ENCODE results near the gene MFNG.
A peak's percentile ranks its signal among the peaks of the same experiment; 100 is the strongest.

The MFNG gene

DNA sequence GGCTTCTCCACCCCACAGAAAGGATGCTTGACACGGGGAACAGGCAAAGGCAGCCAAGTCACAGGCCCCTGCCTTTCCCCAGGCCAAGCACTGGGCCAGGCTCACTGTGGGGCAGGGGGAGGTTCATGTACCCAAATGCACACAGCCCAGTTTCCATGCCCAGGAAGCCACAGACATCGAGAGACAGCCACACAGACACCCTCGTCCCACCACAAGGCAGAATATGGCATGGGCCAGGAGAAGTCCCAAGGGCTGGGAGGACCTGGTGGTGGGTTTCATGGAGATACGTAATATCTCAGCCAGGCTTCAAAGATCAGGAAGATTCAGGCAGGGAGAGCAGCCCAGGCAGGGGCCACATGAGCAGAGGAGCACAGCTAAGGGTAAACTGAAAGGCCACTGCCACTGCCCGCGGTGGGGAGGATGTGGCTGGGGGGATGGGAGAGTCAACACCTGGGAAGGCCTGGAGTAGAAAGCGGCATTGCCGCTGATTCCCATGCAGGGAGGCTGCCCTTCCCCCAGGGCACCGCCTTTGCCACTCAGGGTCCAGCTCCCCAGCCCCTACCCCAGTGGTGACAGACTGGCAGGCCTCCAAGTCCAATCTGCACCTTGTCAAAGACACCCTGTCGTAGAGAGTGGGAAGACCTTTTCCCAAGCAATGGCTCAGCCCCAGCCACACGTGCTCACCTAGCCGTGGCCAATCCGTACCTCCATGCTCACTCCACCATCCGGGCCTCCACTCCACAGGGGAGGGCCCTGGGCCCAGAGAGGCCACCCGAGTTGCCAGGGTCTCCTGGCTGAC is 2.4 kb upstream of the MFNG start:
- no peak overlapping the region for H3K4me3 ChIP-seq (ENCODE audit: low read length)
- peaks cover 3% of the 10 kb centered on the region for H3K27me3 ChIP-seq (ENCODE audit: control insufficient read depth, insufficient read depth, low read length)
- no peaks in the 10 kb centered on the region for H3K36me3 ChIP-seq (ENCODE audit: control insufficient read depth, insufficient read depth, low read length)
- no peaks in the 10 kb centered on the region for H3K9me3 ChIP-seq (ENCODE audit: control insufficient read depth, low read length)
- peaks cover 28% of the 10 kb centered on the region for H3K4me1 ChIP-seq (ENCODE audit: control insufficient read depth, insufficient read depth, low read length)
- H3K9ac ChIP-seq (ENCODE audit: low read length), result no peak overlapping the region

DNA sequence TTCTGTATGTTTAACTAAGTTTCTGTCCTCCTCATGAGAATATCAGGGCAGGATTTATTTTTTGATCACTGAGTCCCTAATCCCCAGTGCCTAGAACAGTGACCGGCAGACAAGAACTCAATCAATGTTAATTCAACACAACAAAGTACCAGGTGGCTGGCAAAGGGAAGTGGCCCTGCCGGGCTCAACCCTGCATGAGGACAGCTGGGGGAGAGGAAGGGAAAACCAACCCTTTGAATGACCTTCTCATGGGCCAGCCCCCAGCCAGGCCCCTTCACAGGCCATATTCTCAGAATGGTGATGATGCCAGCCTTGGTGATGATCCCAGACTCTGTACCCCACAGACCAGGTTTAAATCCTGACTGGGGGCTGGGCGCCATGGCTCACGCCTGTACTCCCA is 1.4 kb upstream of the MFNG start:
- Histone ChIP-seq H3K9ac (ENCODE audit: low read length) (no peak overlapping the region), H3K4me3 (ENCODE audit: low read length) (no peak overlapping the region), H3K4me1 (ENCODE audit: control insufficient read depth, insufficient read depth, low read length) (peaks cover 35% of the 10 kb centered on the region), H3K9me3 (ENCODE audit: control insufficient read depth, low read length) (no peaks in the 10 kb centered on the region), H3K36me3 (ENCODE audit: control insufficient read depth, insufficient read depth, low read length) (no peaks in the 10 kb centered on the region), H3K27me3 (ENCODE audit: control insufficient read depth, insufficient read depth, low read length) (peaks cover 7% of the 10 kb centered on the region)

DNA sequence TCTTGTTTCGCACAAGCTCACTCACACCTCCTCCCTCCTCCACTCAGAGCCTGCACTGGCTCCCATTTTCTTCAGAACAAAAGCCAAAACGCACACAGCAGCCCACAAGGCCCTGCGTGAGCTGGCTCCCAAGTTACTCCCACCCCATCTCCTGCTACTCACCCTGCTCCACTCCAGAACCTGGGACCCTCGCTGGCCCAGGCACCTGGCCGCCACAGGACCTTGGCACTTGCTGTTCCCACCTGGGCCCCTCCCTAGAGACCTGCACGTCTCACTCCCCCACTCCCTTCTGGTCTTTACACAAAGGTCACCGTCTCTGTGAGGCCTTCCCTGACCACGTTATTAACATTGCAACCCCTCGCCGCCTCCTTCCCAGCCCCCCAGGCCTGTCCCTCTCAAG is 945 bp upstream of the MFNG start:
- H3K4me1 ChIP-seq (ENCODE audit: control insufficient read depth, insufficient read depth, low read length), result peaks cover 35% of the 10 kb centered on the region
- H3K36me3 ChIP-seq (ENCODE audit: control insufficient read depth, insufficient read depth, low read length), result no peaks in the 10 kb centered on the region
- H3K9ac ChIP-seq (ENCODE audit: low read length), result peak overlapping the region; percentile 17
- no peaks in the 10 kb centered on the region for H3K9me3 ChIP-seq (ENCODE audit: control insufficient read depth, low read length)
- no peak overlapping the region for H3K4me3 ChIP-seq (ENCODE audit: low read length)
- H3K27me3 ChIP-seq (ENCODE audit: control insufficient read depth, insufficient read depth, low read length), result peaks cover 10% of the 10 kb centered on the region

DNA sequence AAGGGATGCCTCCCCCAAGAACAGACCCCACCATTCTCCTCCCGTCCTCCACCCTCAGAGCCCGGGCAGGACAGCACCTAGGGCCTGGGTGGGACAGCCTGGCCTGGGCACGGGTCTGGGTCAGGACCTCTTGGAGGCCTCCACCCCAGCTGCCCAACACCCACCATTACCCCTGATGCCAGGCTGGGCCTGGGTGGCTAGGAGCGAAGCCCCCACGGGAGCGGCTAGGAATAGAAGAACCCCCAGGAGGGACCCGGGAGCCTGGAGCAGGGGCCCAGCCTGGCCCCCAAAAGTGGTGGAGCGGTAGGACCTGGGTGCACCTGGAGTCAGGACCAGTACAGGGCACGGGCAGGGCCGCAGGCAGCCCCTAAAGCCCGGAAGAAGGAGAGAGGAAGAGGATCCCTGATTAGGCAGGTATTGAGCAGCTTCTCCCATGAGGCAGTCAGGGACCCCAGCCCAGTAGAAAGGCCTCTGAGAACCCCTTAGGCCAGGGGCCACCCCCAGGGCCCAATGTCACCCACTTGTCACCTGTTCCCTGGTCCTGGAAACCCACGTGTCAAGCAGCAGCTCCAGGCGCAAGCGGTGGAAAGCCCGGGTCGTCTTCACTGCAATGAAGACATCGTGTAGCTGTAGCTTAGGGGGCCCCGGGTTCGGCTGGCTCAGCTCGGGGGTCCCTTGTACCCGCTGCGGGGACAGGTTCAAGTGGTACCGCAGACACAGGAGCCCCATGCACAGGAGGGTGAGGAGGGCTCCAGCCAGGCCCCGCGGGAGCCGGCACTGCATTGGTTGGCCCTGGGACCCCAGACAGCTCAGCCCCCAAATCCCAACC is 575 bp downstream of the MFNG start:
- Histone ChIP-seq H3K9ac (ENCODE audit: low read length) (peak overlapping the region; percentile 61), H3K4me3 (ENCODE audit: low read length) (no peak overlapping the region), H3K36me3 (ENCODE audit: control insufficient read depth, insufficient read depth, low read length) (no peaks in the 10 kb centered on the region), H3K27me3 (ENCODE audit: control insufficient read depth, insufficient read depth, low read length) (peaks cover 13% of the 10 kb centered on the region), H3K4me1 (ENCODE audit: control insufficient read depth, insufficient read depth, low read length) (peaks cover 30% of the 10 kb centered on the region), H3K9me3 (ENCODE audit: control insufficient read depth, low read length) (no peaks in the 10 kb centered on the region)

DNA sequence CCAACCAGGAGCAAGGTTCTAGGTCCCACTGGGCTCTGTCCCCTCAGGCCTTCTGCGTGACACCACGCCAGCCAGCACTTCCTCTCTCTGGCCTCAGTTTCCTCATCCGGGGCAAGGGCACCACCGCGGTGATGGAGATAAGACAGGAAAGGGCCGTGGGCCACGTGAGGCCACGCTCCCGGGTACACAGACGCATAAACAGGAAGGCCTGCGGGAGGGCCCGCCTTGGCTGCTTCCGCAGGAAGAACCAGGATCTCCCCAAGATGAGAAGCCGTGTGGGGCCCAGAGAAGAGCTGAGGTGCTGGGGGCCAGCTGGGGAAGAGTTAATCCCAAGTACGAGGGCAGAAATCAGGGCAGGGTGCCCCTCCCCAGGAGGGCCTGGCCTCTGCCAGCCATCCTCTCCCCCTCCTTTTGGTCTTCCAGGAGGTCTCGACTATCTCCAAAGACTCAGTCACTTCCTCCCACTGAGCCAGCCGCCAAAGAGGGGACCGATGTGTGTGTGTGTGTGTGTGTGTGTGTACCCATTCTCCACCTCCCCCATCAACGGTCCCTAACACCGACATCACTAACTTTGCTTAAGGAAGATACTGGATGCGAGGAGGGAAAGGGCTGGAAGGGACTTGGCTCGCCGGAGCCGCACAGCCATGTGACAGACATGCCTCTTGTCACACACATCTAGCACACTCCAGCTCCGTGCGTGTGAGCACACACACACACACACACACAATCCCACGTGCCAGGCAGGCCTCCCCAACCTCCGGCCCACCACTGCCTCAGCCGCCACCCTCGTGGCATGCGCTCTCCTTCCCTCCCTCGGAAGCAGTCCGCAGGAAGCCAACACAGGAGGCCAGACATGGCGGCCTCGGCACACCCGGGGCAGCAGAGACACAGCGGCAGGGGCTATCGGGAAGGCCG is 1.4 kb downstream of the MFNG start:
- H3K9me3 ChIP-seq (ENCODE audit: control insufficient read depth, low read length), result no peaks in the 10 kb centered on the region
- no peak overlapping the region for H3K4me3 ChIP-seq (ENCODE audit: low read length)
- H3K27me3 ChIP-seq (ENCODE audit: control insufficient read depth, insufficient read depth, low read length), result peaks cover 18% of the 10 kb centered on the region
- peak overlapping the region; percentile 61 for H3K9ac ChIP-seq (ENCODE audit: low read length)
- H3K4me1 ChIP-seq (ENCODE audit: control insufficient read depth, insufficient read depth, low read length), result peaks cover 30% of the 10 kb centered on the region
- H3K36me3 ChIP-seq (ENCODE audit: control insufficient read depth, insufficient read depth, low read length), result no peaks in the 10 kb centered on the region

DNA sequence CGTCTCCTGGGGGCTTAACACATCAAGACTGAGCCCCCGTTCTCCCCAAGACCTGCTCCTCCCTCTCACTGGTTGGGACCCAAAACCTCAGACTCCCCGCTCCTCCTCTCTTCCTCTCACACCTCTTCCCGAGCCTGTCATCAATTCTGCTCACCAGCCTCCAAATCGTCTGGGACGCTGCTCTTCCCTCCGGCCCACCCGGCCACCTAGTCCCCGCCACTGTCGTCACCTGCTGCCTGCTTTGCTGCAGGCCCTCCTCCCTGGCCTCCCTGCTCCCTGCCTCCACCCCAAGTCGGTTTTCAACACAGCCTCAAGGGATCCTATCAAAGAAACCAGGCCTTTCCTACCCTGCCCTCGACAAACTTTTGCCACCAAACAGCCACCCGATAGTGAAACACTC is 3.1 kb downstream of the MFNG start:
- H3K9me3 ChIP-seq (ENCODE audit: control insufficient read depth, low read length), result no peaks in the 10 kb centered on the region
- peaks cover 18% of the 10 kb centered on the region for H3K27me3 ChIP-seq (ENCODE audit: control insufficient read depth, insufficient read depth, low read length)
- no peaks in the 10 kb centered on the region for H3K36me3 ChIP-seq (ENCODE audit: control insufficient read depth, insufficient read depth, low read length)
- no peak overlapping the region for H3K9ac ChIP-seq (ENCODE audit: low read length)
- peaks cover 30% of the 10 kb centered on the region for H3K4me1 ChIP-seq (ENCODE audit: control insufficient read depth, insufficient read depth, low read length)
- H3K4me3 ChIP-seq (ENCODE audit: low read length), result no peak overlapping the region

DNA sequence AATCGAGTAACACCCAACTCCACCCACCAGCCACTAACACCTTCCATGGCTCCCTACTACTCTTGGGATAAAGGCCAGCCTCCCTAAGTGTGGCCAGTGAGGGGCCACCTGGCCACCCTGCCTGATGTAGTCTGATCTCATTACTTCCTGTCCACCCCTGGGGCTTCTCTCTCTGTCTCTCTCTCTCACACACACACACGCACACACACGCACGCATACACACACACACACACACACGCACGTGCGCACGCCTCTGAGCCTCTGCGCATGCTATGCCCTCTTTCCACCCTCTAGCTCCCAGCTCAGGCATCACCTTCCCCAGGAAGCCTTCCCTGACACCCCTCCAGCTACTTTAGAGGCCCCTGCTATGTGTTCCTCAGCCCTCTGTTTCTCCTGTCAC is 3.9 kb downstream of the MFNG start:
- no peak overlapping the region for H3K9ac ChIP-seq (ENCODE audit: low read length)
- H3K36me3 ChIP-seq (ENCODE audit: control insufficient read depth, insufficient read depth, low read length), result no peaks in the 10 kb centered on the region
- H3K9me3 ChIP-seq (ENCODE audit: control insufficient read depth, low read length), result no peaks in the 10 kb centered on the region
- peaks cover 30% of the 10 kb centered on the region for H3K4me1 ChIP-seq (ENCODE audit: control insufficient read depth, insufficient read depth, low read length)
- peaks cover 18% of the 10 kb centered on the region for H3K27me3 ChIP-seq (ENCODE audit: control insufficient read depth, insufficient read depth, low read length)
- no peak overlapping the region for H3K4me3 ChIP-seq (ENCODE audit: low read length)

DNA sequence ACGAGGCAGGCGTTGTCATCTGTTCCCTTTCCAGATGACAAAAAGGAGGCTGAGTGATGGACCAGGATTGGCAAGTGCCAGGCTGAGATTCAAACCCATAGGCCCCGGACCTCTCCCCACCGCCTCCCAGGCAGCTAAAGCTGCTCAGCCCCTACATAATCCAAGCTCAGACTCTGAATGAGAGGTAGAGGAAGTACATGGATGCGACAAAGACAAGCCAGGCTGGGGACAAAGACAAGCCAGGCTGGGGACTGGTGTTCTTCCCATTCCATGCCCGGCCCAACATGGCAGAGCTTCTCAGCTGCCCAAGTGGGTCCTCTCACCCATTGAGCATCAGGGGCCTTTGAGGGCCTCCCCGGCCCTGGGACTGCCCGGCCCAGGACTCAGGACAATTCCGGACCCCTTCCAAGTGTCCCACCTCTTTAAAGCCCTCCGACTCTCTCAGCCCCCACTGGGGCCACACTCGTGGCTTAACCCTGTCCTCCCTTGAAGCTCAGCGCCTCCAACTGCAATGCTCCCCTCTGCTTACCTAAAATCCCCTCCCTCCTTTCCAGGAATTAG is 4.8 kb downstream of the MFNG start:
- Histone ChIP-seq H3K4me1 (ENCODE audit: control insufficient read depth, insufficient read depth, low read length) (peaks cover 23% of the 10 kb centered on the region), H3K9ac (ENCODE audit: low read length) (no peak overlapping the region), H3K27me3 (ENCODE audit: control insufficient read depth, insufficient read depth, low read length) (peaks cover 15% of the 10 kb centered on the region), H3K4me3 (ENCODE audit: low read length) (no peak overlapping the region), H3K36me3 (ENCODE audit: control insufficient read depth, insufficient read depth, low read length) (no peaks in the 10 kb centered on the region), H3K9me3 (ENCODE audit: control insufficient read depth, low read length) (no peaks in the 10 kb centered on the region)

DNA sequence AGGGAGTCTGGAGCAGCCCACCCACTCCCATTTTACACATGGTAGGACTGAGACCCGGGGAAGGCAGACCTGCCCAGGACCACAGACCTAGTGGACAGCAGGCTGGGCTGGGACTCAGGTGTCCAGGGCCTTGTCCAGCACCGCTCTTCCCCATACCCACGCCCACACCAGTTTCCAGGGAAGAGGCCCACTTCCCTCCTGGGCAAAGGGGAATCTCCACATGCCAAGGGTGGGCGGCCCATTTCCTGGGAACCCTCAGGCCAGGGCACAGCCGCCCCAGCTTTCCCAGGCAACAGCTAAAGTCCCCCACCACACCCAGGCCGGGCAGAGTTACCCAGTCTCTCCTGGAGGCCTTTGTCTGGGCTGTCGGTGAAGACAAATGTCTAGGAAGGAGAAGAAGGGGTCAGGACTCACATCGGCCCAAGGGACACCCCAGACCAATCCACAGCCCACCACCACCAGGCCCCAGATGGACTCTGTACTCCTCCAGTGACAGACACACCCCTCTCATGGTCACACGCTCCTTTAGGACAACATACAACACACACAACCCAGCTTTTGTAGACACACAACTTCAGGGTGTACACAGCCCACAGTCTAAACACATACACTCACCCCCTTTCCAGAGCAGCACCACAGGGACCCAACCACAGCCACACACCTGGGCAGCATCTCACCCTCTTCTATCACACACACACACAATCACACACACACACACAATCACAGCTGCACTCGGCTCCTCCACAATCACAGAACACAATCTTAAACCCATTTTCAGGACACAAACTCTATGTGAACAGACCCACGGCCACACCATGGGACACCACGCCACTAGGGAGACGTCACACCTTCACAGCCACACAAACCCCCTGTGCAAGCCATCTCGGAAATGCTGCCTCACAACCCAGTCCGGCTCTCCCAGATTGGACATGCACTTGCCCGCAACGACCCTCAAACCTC is 5.5 kb downstream of the MFNG start:
- H3K4me1 ChIP-seq (ENCODE audit: control insufficient read depth, insufficient read depth, low read length), result peaks cover 18% of the 10 kb centered on the region
- H3K9me3 ChIP-seq (ENCODE audit: control insufficient read depth, low read length), result no peaks in the 10 kb centered on the region
- no peak overlapping the region for H3K9ac ChIP-seq (ENCODE audit: low read length)
- H3K27me3 ChIP-seq (ENCODE audit: control insufficient read depth, insufficient read depth, low read length), result peaks cover 15% of the 10 kb centered on the region
- no peak overlapping the region for H3K4me3 ChIP-seq (ENCODE audit: low read length)
- no peaks in the 10 kb centered on the region for H3K36me3 ChIP-seq (ENCODE audit: control insufficient read depth, insufficient read depth, low read length)

DNA sequence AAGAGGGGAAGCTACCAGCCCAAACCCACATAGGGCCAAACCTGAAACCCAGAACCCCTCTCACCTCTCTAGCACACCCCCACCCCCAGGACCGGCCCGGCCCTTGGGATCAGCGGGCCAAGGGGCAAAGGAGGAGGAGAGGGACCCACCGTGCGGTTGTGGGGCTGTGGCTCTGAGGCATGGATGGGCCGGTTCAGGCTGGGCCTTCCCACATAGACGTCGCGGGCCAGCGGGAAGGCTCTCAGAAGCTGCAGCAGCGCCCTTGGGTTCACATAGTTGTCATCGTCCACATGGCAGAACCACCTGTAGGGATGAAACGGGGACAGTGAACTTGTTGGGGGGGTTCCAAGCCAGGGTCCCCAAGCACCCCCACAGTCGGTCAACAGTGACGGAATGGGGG is 7.0 kb downstream of the MFNG start:
- H3K36me3 ChIP-seq (ENCODE audit: control insufficient read depth, insufficient read depth, low read length), result no peaks in the 10 kb centered on the region
- H3K9me3 ChIP-seq (ENCODE audit: control insufficient read depth, low read length), result no peaks in the 10 kb centered on the region
- H3K27me3 ChIP-seq (ENCODE audit: control insufficient read depth, insufficient read depth, low read length), result peaks cover 15% of the 10 kb centered on the region
- no peak overlapping the region for H3K4me3 ChIP-seq (ENCODE audit: low read length)
- peaks cover 14% of the 10 kb centered on the region for H3K4me1 ChIP-seq (ENCODE audit: control insufficient read depth, insufficient read depth, low read length)
- no peak overlapping the region for H3K9ac ChIP-seq (ENCODE audit: low read length)

All from mucosa of stomach (tissue), 1 donor.